ENCODE measurements around the gene OXCT1.
"Not testable (repeated sequence)": the region's sequence is repeated elsewhere in the genome, so short reads cannot be mapped to it uniquely, and the experiment has no call there.

Gene OXCT1

DNA sequence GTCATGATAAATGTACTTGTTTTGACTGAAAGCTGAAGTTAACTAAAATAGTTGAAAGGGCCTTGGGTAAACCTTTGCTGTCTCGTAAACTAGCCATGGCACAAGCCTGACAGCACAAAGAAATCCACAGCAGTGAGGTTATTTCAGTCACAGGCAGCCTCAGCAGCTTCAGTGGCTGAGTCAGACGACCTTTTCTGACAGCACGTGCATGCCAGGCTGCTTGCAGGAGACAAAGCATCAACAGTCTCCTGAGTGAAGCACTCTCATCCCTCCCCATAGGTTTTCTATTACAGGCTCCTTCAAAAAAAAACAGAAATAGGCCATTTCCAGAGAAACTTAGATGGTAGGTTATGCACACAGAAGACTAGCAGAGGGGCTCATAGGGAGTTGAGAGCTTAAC is 34.6 kb downstream of the OXCT1 start:
- DNase-seq (ENCODE audit: low spot score in 2 of 2) = no peak
- H3K4me3 Mint-ChIP-seq = no peak overlapping the region
- no peak overlapping the region for H3K27ac Mint-ChIP-seq (ENCODE audit: low read depth)
- no peak for ATAC-seq (replicated peaks; ENCODE audit: extremely low read depth, poor library complexity, severe bottlenecking)
- peaks cover 47% of the 10 kb centered on the region for H3K4me1 Mint-ChIP-seq
- no peaks in the 10 kb centered on the region for H3K9me3 Mint-ChIP-seq
- no peaks in the 10 kb centered on the region for H3K27me3 Mint-ChIP-seq
- H3K36me3 Mint-ChIP-seq (ENCODE audit: insufficient read depth) = peaks cover 47% of the 10 kb centered on the region

DNA sequence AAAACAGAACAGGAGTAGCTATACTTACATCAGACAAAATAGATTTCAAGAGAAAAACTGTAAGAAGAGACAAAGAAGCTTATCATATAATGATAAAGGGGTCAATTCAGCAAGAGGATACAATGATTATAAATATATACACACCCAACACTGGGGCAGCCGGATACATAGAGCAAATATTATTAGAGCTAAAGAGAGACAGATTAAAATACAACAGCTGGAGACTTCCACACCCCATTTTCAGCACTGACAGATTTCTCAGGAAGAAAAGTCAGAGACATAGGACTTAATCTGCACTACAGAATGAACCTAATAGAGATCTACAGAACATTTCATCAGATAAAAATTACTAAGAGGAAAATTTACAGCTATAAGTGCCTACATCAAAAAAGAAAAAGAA is 35.7 kb downstream of the OXCT1 start:
- H3K27me3 Mint-ChIP-seq = no peaks in the 10 kb centered on the region
- no peak for ATAC-seq (replicated peaks; ENCODE audit: extremely low read depth, poor library complexity, severe bottlenecking)
- no peak overlapping the region for H3K4me3 Mint-ChIP-seq
- no peaks in the 10 kb centered on the region for H3K9me3 Mint-ChIP-seq
- no peak for DNase-seq (ENCODE audit: low spot score in 2 of 2)
- peaks cover 47% of the 10 kb centered on the region for H3K36me3 Mint-ChIP-seq (ENCODE audit: insufficient read depth)
- peaks cover 47% of the 10 kb centered on the region for H3K4me1 Mint-ChIP-seq
- peak overlapping the region; percentile 10 for H3K27ac Mint-ChIP-seq (ENCODE audit: low read depth)

DNA sequence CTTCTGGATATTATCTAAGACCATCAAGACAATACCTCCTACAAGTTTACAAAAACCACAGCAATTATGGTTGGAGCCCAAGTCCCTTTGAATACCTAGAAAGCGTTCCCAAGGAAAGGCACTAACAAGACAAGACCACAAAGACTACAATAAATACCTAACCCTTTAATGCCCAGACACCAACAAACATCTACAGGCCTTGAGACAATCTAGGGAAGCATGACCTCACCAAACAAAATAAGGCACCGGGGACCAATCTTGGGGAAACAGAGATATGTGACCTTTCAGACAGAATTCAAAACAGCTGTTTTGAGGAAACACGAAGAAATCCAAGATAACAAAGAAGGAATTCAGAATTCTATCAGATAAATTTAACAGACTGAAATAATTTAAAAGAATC is 37.8 kb downstream of the OXCT1 start:
- ATAC-seq (replicated peaks; ENCODE audit: extremely low read depth, poor library complexity, severe bottlenecking) (no peak), DNase-seq (ENCODE audit: low spot score in 2 of 2) (no peak)
- H3K27ac Mint-ChIP-seq (ENCODE audit: low read depth) = peak overlapping the region; percentile 29
- no peaks in the 10 kb centered on the region for H3K9me3 Mint-ChIP-seq
- peaks cover 45% of the 10 kb centered on the region for H3K4me1 Mint-ChIP-seq
- H3K27me3 Mint-ChIP-seq = no peaks in the 10 kb centered on the region
- peaks cover 40% of the 10 kb centered on the region for H3K36me3 Mint-ChIP-seq (ENCODE audit: insufficient read depth)
- H3K4me3 Mint-ChIP-seq = no peak overlapping the region

DNA sequence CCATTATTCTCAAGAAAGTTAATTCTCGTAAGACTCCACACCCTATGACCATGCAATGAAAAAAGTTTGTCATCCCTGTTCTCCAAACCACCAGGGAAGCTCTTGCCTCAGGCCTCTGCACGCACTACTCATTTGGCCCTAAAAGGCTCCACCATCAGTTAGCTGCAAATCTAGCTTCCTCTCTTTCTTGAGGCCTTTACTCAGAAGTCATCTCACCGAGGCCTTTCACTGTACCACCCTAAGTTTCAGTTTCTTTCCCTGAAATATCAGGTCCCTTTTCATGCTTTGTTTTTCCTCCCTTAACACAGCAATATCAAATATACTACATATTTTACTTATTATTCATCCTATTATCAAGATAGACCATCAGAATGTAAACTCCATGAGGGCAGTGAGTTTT is 39.1 kb downstream of the OXCT1 start:
- Mint-ChIP-seq H3K36me3 (ENCODE audit: insufficient read depth) (peaks cover 38% of the 10 kb centered on the region), H3K4me1 (peaks cover 48% of the 10 kb centered on the region), H3K9me3 (no peaks in the 10 kb centered on the region), H3K27ac (ENCODE audit: low read depth) (no peak overlapping the region), H3K27me3 (no peaks in the 10 kb centered on the region), H3K4me3 (no peak overlapping the region)
- DNase-seq (ENCODE audit: low spot score in 2 of 2) (no peak), ATAC-seq (replicated peaks; ENCODE audit: extremely low read depth, poor library complexity, severe bottlenecking) (no peak)

DNA sequence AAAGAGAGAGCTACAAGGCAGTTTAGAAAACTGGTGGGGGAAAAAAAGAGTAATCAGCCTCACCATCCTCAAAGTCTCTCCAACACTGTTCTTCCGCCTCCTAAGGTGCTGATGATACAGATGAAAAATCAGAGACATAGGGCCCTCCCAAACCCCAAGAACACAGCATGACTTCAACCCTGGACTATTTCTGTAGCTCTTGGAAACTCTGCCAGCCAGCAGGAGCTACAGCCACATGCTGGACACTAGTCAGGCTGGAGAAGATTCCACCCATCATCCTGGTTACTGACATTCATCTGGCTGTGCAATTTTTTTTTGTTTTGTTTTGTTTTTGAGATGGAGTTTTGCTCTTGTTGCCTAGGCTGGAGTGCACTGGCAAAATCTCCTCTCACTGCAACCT is 42.4 kb downstream of the OXCT1 start:
- no peak overlapping the region for H3K27ac Mint-ChIP-seq (ENCODE audit: low read depth)
- H3K36me3 Mint-ChIP-seq (ENCODE audit: insufficient read depth) = peaks cover 19% of the 10 kb centered on the region

DNA sequence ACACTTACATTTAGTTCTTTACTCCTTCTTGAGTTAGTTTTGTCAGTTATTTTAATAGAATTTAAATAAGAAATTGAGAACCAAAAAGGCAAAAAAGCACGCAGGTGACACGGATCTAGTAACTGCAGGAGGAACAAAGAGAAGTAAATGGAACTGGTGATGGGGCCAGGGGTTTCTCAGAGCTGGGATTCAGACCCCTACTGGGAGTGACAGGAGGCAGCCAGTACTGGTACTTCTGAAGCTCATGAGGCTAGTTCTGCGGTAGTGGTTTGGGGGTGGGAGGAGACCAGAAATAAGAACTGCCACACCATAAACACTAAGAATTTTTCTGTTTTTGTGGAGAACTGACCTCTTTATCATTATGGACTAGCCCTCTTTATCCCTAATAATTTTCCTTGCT is 48.2 kb downstream of the OXCT1 start:
- peaks cover 4% of the 10 kb centered on the region for H3K36me3 Mint-ChIP-seq (ENCODE audit: insufficient read depth)

More for the DNA sequence above, 42.4 kb downstream of the OXCT1 start:
- Mint-ChIP-seq H3K27me3 (no peaks in the 10 kb centered on the region), H3K4me1 (peaks cover 36% of the 10 kb centered on the region), H3K4me3 (no peak overlapping the region), H3K9me3 (no peaks in the 10 kb centered on the region)
- ATAC-seq (replicated peaks; ENCODE audit: extremely low read depth, poor library complexity, severe bottlenecking) = no peak
- DNase-seq (ENCODE audit: low spot score in 2 of 2) = no peak

DNA sequence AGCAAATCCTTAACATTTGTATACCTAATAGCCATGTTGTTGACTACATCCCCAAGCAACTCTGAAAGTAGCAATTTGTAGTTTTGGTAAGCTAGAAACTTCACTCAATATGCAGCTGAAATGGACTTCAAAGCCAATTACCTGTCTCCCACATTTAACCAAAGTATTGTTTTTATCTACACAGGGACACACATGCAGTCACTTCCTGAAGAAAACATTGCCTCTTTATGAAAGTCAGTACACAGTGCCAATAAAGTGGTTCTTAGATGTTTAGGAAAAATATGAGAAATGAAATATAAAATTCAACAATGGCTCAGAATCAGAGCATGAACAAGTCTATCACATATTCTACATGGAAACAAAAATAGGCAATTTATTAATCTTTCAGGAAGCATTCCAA is 49.2 kb downstream of the OXCT1 start:
- no peak overlapping the region for H3K27ac Mint-ChIP-seq (ENCODE audit: low read depth)
- no peak overlapping the region for H3K4me3 Mint-ChIP-seq
- no peak for DNase-seq (ENCODE audit: low spot score in 2 of 2)
- peaks cover 34% of the 10 kb centered on the region for H3K4me1 Mint-ChIP-seq
- no peak for ATAC-seq (replicated peaks; ENCODE audit: extremely low read depth, poor library complexity, severe bottlenecking)
- no peaks in the 10 kb centered on the region for H3K9me3 Mint-ChIP-seq
- H3K36me3 Mint-ChIP-seq (ENCODE audit: insufficient read depth) = peaks cover 1% of the 10 kb centered on the region
- H3K27me3 Mint-ChIP-seq = no peaks in the 10 kb centered on the region

More for the DNA sequence above, 48.2 kb downstream of the OXCT1 start:
- no peaks in the 10 kb centered on the region for H3K27me3 Mint-ChIP-seq
- no peaks in the 10 kb centered on the region for H3K9me3 Mint-ChIP-seq
- peaks cover 39% of the 10 kb centered on the region for H3K4me1 Mint-ChIP-seq
- no peak overlapping the region for H3K4me3 Mint-ChIP-seq
- no peak overlapping the region for H3K27ac Mint-ChIP-seq (ENCODE audit: low read depth)
- ATAC-seq (replicated peaks; ENCODE audit: extremely low read depth, poor library complexity, severe bottlenecking) (no peak), DNase-seq (ENCODE audit: low spot score in 2 of 2) (no peak)

DNA sequence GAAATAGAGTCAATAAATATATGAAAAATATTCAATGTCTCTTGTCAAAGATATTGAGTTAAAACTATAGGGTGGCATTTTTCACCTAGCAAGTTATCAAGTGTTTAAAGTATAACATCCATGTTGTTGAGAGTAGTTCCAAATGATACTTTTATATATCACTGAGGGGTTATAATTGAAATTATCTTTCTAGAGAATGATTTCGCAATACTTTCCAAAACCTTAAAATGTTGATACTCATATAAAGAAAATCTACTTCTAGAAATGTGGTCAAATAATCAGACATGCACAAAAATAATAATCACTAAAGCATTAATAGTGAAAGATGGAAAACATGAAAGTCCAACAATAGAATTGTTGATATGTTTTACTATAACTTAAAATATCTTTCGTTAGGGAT is 50.1 kb downstream of the OXCT1 start:
- H3K36me3 Mint-ChIP-seq (ENCODE audit: insufficient read depth) = peaks cover 1% of the 10 kb centered on the region
- no peak overlapping the region for H3K27ac Mint-ChIP-seq (ENCODE audit: low read depth)
- H3K27me3 Mint-ChIP-seq = no peaks in the 10 kb centered on the region
- H3K9me3 Mint-ChIP-seq = no peaks in the 10 kb centered on the region
- DNase-seq (ENCODE audit: low spot score in 2 of 2) = no peak
- H3K4me3 Mint-ChIP-seq = no peak overlapping the region
- peaks cover 30% of the 10 kb centered on the region for H3K4me1 Mint-ChIP-seq
- ATAC-seq (replicated peaks; ENCODE audit: extremely low read depth, poor library complexity, severe bottlenecking) = no peak

DNA sequence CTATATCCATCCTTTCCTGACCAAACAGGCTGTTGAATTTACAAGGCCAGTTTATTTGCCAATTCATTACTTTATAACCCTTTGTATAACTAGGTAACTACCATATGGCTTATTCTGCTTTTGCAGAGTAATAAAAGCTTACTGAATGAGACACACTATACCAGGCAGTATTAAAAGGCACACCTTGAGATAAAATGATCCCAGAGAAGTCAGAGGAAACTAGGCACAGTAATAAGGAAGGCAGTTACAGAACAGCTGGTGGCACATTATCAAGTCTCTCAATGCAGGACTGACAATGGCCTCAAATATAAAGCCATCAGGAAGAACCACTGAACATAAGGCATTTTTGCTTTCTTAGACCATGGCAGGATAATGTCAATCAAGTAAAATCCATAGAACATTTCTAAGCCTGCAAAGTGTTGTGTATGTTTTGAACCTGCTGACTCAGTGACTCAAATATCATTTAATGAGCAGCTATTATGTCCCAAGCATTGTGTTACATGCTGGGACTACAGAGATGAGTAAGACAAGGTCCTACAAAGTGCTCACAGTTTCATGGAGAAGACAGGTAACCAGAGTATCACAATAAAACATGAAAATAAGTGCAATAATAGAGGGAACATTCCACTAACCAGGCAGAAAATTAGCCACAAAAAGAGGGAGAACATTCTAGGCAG is 52.5 kb downstream of the OXCT1 start:
- DNase-seq (ENCODE audit: low spot score in 2 of 2) = no peak
- no peak for ATAC-seq (replicated peaks; ENCODE audit: extremely low read depth, poor library complexity, severe bottlenecking)
- no peak overlapping the region for H3K27ac Mint-ChIP-seq (ENCODE audit: low read depth)
- H3K9me3 Mint-ChIP-seq = peaks cover 5% of the 10 kb centered on the region
- no peaks in the 10 kb centered on the region for H3K27me3 Mint-ChIP-seq
- H3K4me3 Mint-ChIP-seq = no peak overlapping the region
- peaks cover 1% of the 10 kb centered on the region for H3K36me3 Mint-ChIP-seq (ENCODE audit: insufficient read depth)
- peaks cover 31% of the 10 kb centered on the region for H3K4me1 Mint-ChIP-seq

DNA sequence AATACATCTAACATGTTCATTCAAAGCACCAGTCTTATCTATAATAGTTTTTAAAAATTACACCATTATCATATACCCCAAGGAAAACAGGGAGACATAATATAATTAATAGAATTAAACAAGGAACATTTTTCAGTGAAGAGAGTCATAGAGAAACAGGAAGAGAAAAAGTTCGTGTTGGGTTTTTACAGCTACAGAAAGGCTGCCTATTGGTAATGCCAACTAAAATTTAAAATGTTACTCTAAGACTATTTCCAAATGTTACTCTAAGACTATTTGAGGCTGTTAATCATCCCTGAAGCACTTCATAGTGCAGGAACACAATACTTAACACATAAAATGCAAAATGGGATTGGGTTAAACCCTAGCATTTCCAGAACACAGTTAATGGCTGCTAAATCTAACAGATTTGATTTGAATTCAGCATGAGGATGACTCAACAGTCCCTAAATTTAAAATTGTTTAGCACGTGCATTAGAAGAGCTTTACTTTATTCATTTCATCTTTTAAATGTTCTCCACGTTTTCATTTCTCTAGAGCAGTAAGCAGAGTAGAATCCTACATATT is 54.5 kb downstream of the OXCT1 start:
- H3K27ac Mint-ChIP-seq (ENCODE audit: low read depth) = no peak overlapping the region
- H3K9me3 Mint-ChIP-seq = peaks cover 5% of the 10 kb centered on the region

DNA sequence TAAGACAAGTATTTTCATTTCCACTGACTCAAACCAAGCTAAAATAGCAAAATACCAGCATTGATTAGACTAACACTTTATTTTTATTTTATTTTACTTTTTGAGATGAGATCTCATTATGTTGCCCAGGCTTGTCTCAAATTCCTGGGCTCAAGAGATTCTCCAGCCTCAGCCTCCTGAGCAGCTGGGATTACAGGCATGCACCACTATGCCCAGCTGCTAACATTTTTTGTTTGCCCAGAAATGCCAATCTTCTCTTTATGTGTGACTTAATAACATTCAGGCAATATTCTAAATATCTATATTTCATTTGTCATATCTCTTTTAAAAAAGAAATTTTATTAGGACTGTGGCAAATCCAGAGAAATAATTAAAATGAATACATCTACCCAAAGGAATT is 55.0 kb downstream of the OXCT1 start:
- H3K4me3 Mint-ChIP-seq = no peak overlapping the region
- ATAC-seq (replicated peaks; ENCODE audit: extremely low read depth, poor library complexity, severe bottlenecking) (no peak), DNase-seq (ENCODE audit: low spot score in 2 of 2) (no peak)
- H3K9me3 Mint-ChIP-seq = peaks cover 5% of the 10 kb centered on the region
- H3K36me3 Mint-ChIP-seq (ENCODE audit: insufficient read depth) = peaks cover 1% of the 10 kb centered on the region
- no peaks in the 10 kb centered on the region for H3K27me3 Mint-ChIP-seq
- peaks cover 48% of the 10 kb centered on the region for H3K4me1 Mint-ChIP-seq
- H3K27ac Mint-ChIP-seq (ENCODE audit: low read depth) = no peak overlapping the region

More for the DNA sequence above, 54.5 kb downstream of the OXCT1 start:
- no peak overlapping the region for H3K4me3 Mint-ChIP-seq
- H3K36me3 Mint-ChIP-seq (ENCODE audit: insufficient read depth) = peaks cover 1% of the 10 kb centered on the region
- H3K4me1 Mint-ChIP-seq = peaks cover 46% of the 10 kb centered on the region
- ATAC-seq (replicated peaks; ENCODE audit: extremely low read depth, poor library complexity, severe bottlenecking) = no peak
- H3K27me3 Mint-ChIP-seq = no peaks in the 10 kb centered on the region
- DNase-seq (ENCODE audit: low spot score in 2 of 2) = no peak

DNA sequence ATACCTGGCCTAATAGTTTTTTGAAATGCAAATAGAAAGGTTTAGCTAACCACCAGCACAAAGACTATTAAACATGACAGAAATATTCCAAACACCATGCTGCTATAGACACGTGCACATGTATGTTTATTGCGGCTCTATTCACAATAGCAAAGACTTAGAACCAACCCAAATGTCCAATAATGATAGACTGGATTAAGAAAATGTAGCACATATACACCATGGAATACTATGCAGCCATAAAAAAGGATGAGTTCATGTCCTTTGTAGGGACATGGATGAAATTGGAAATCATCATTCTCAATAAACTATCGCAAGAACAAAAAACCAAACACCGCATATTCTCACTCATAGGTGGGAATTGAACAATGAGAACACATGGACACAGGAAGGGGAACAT is 55.9 kb downstream of the OXCT1 start:
- ATAC-seq (replicated peaks; ENCODE audit: extremely low read depth, poor library complexity, severe bottlenecking); H3K4me3 Mint-ChIP-seq; DNase-seq (ENCODE audit: low spot score in 2 of 2); H3K27ac Mint-ChIP-seq (ENCODE audit: low read depth); H3K36me3 Mint-ChIP-seq (ENCODE audit: insufficient read depth); H3K9me3 Mint-ChIP-seq; H3K27me3 Mint-ChIP-seq: not testable (repeated sequence)
- peaks cover 53% of the 10 kb centered on the region for H3K4me1 Mint-ChIP-seq

DNA sequence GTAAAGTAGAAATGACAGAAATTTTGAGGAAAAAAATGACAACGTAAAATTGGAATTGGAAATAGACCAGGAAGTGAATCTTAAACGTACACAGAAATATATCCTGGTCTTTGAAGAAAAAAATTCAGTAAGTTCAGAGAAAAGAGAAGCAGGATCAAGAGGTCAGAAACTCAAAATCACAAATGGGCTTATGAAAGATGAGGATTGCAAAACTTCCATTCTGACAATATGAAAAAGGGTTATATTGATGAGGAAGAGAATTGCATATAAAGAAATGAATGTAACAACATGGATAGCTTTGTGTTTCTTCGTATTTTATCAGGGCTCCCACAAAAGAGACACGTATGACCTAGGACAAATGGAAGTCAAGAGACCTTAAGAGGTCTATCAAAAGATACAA is 58.1 kb downstream of the OXCT1 start:
- Mint-ChIP-seq H3K9me3 (peaks cover 5% of the 10 kb centered on the region), H3K27ac (ENCODE audit: low read depth) (no peak overlapping the region), H3K27me3 (no peaks in the 10 kb centered on the region), H3K36me3 (ENCODE audit: insufficient read depth) (peaks cover 4% of the 10 kb centered on the region), H3K4me1 (peaks cover 40% of the 10 kb centered on the region), H3K4me3 (no peak overlapping the region)
- no peak for DNase-seq (ENCODE audit: low spot score in 2 of 2)
- ATAC-seq (replicated peaks; ENCODE audit: extremely low read depth, poor library complexity, severe bottlenecking) = no peak
